CD8-positive, alpha-beta memory T cell (primary cell): ENCODE measurements around the gene SLC25A29. TPM values are rescaled to one million over a fixed set of nuclear protein-coding genes. Genes with fewer than 3 reads are reported as not detected.

Experiments used
- CTCF ChIA-PET: fragments of 350-600 bp; sonication (Branson Sonifier 250); formaldehyde crosslinking; loops from one replicate; lab custom pipeline; 2021; ENCODE audit warnings: antibody characterized with exemption; lab: Charles Lee
- POLR2A ChIA-PET: fragments of 350-600 bp; sonication (Branson Sonifier 250); formaldehyde crosslinking; loops from one replicate; lab custom pipeline; 2021; ENCODE audit warnings: antibody characterized with exemption; lab: Charles Lee
- DNase-seq, 5 donors: peaks; one replicate each; pipeline versions ENCODE4 v3.0.0 to v3.0.0-alpha.2; 2020 to 2022; ENCODE audit warnings: mixed read lengths in 1 of 5
- H3K27ac ChIP-seq: one replicate; pipeline ENCODE4 v1.7.0; 2013; ENCODE audit warnings: low read depth, mild to moderate bottlenecking, low read length, moderate library complexity
- H3K27me3 ChIP-seq: 2 replicates; pipeline ENCODE4 v1.7.0; 2013; ENCODE audit warnings: low read length, mild to moderate bottlenecking; ENCODE audit not compliant: insufficient read depth, poor library complexity, severe bottlenecking
- H3K36me3 ChIP-seq: 2 replicates; pipeline ENCODE4 v1.7.0; 2013; ENCODE audit warnings: mild to moderate bottlenecking, low read length, moderate library complexity; ENCODE audit not compliant: insufficient read depth
- H3K4me1 ChIP-seq: 2 replicates; pipeline ENCODE4 v1.7.0; 2013; ENCODE audit warnings: mild to moderate bottlenecking, low read length, moderate library complexity; ENCODE audit not compliant: insufficient read depth
- H3K4me3 ChIP-seq: 2 replicates; pipeline ENCODE4 v1.7.0; 2013; ENCODE audit warnings: mild to moderate bottlenecking, low read length
- H3K9me3 ChIP-seq: 2 replicates; pipeline ENCODE4 v1.7.0; 2013; ENCODE audit warnings: mild to moderate bottlenecking, low read length
- H3K27ac Mint-ChIP-seq, 8 donors: one replicate each; pipeline ENCODE4 v1.8.0; 2020 to 2021; ENCODE audit warnings: mixed read lengths in 8 of 8, mild to moderate bottlenecking in 6 of 8, inconsistent platforms in 3 of 8, moderate library complexity in 3 of 8
- H3K27me3 Mint-ChIP-seq, 2 donors: one replicate each; pipeline ENCODE4 v1.8.0; 2020 to 2021; ENCODE audit warnings: mixed read lengths in 2 of 2, mild to moderate bottlenecking in 1 of 2, moderate library complexity in 1 of 2
- H3K36me3 Mint-ChIP-seq, 3 donors: one replicate each; pipeline ENCODE4 v1.8.0; 2020 to 2021; ENCODE audit warnings: mixed read lengths in 3 of 3, inconsistent platforms in 1 of 3, mild to moderate bottlenecking in 1 of 3
- H3K4me1 Mint-ChIP-seq, 3 donors: one replicate each; pipeline ENCODE4 v1.8.0; 2020 to 2021; ENCODE audit warnings: mixed read lengths in 3 of 3, inconsistent platforms in 1 of 3, mild to moderate bottlenecking in 1 of 3
- H3K4me3 Mint-ChIP-seq, 7 donors: one replicate each; pipeline ENCODE4 v1.8.0; 2020 to 2021; ENCODE audit warnings: mixed read lengths in 7 of 7, mild to moderate bottlenecking in 6 of 7, moderate library complexity in 4 of 7, inconsistent platforms in 2 of 7
- H3K9me3 Mint-ChIP-seq, 5 donors: one replicate each; pipeline ENCODE4 v1.8.0; 2020 to 2022; ENCODE audit warnings: mixed read lengths in 5 of 5, mild to moderate bottlenecking in 3 of 5, moderate library complexity in 2 of 5, inconsistent platforms in 1 of 5
- polyA plus RNA-seq: library from polyadenylated mRNA; unstranded; fragments of 300-500 nt; fragmentation: Illumina TruSeq; gene quantifications from one replicate; pipeline ENCODE4 v1.2.3, GENCODE V29; 2021
- total RNA-seq, 2 experiments: library from RNA; stranded (reverse); gene quantifications; one replicate each; pipeline ENCODE4 v1.2.3, GENCODE V29; 2021

SLC25A29 gene
- total and polyA plus RNA-seq, 3 experiments from 2014 or later, result 7.0 to 10.5 (median 10.4) TPM

DNA sequence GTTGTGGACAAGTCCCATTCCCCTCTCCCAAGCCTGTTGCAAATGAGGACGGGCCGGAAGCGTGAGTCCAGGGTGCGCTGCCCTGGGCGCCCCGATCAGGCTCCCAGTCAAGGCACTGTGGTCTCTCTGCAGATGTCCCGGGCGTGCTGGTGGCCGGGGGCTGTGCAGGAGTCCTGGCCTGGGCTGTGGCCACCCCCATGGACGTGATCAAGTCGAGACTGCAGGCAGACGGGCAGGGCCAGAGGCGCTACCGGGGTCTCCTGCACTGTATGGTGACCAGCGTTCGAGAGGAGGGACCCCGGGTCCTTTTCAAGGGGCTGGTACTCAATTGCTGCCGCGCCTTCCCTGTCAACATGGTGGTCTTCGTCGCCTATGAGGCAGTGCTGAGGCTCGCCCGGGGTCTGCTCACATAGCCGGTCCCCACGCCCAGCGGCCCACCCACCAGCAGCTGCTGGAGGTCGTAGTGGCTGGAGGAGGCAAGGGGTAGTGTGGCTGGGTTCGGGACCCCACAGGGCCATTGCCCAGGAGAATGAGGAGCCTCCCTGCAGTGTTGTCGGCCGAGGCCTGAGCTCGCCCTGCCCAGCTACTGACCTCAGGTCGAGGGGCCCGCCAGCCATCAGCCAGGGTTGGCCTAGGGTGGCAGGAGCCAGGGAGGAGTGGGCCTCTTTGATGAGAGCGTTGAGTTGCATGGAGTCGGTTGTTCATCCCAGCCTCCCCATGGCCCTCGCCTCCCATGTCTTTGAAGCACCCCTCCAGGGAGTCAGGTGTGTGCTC is 23.2 kb upstream of the SLC25A29 start:
- CTCF ChIA-PET, result no interaction called here
- no peaks in the 10 kb centered on the region for H3K27me3 ChIP-seq
- Mint-ChIP-seq H3K27me3 (peaks cover 0 to 1% of the 10 kb centered on the region in 2 donors), H3K4me1 (no peaks in the 10 kb centered on the region), H3K36me3 (peaks cover 0 to 5% (median under 1%) of the 10 kb centered on the region in 3 donors), H3K9me3 (no peaks in the 10 kb centered on the region), H3K4me3 (no peak overlapping the region), H3K27ac (no peak overlapping the region)
- no peaks in the 10 kb centered on the region for H3K4me1 ChIP-seq
- no peak for DNase-seq
- no peak overlapping the region for H3K27ac ChIP-seq
- POLR2A ChIA-PET, result no interaction called here
- H3K4me3 ChIP-seq, result no peak overlapping the region
- no peaks in the 10 kb centered on the region for H3K36me3 ChIP-seq
- H3K9me3 ChIP-seq, result no peaks in the 10 kb centered on the region

- Histone ChIP-seq H3K27ac (no peak overlapping the region), H3K9me3 (no peaks in the 10 kb centered on the region), H3K36me3 (no peaks in the 10 kb centered on the region), H3K4me3 (no peak overlapping the region), H3K27me3 (no peaks in the 10 kb centered on the region), H3K4me1 (no peaks in the 10 kb centered on the region)
- peaks cover 0 to 1% of the 10 kb centered on the region in 2 donors for H3K27me3 Mint-ChIP-seq
- no peak overlapping the region for H3K4me3 Mint-ChIP-seq
- no peaks in the 10 kb centered on the region for H3K36me3 Mint-ChIP-seq
- ChIA-PET POLR2A (no interaction called here), CTCF (no interaction called here)
- H3K9me3 Mint-ChIP-seq, result no peaks in the 10 kb centered on the region
- DNase-seq, result no peak
- no peaks in the 10 kb centered on the region for H3K4me1 Mint-ChIP-seq
- no peak overlapping the region for H3K27ac Mint-ChIP-seq
Measured at GRCh38 chr14:100328495-100329163, 22.4 kb upstream of the SLC25A29 start.

DNA sequence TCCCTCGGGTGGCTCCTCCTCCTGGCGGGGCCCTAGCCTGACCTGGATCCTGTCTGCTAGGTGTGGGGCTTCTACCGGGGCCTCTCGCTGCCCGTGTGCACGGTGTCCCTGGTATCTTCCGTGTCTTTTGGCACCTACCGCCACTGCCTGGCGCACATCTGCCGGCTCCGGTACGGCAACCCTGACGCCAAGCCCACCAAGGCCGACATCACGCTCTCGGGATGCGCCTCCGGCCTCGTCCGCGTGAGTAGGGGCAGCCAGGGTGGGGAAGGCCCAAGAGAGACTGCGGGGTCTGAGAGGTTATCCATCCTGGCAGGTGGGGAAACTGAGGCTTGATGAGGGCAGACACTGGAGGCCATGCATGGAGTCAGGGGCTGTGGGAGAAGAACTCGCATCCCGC is 20.9 kb upstream of the SLC25A29 start:
- Histone ChIP-seq H3K27ac (no peak overlapping the region), H3K4me1 (no peaks in the 10 kb centered on the region), H3K27me3 (no peaks in the 10 kb centered on the region), H3K9me3 (no peaks in the 10 kb centered on the region), H3K36me3 (no peaks in the 10 kb centered on the region), H3K4me3 (no peak overlapping the region)
- Mint-ChIP-seq H3K9me3 (no peaks in the 10 kb centered on the region), H3K27ac (no peak overlapping the region), H3K36me3 (no peaks in the 10 kb centered on the region), H3K27me3 (peaks cover 0 to 1% of the 10 kb centered on the region in 2 donors), H3K4me3 (no peak overlapping the region), H3K4me1 (no peaks in the 10 kb centered on the region)
- CTCF ChIA-PET, result interaction anchor here (0.6 kb wide), 1 partner anchor 105 kb away, joined by 3 read pairs; no protein-coding TSS in a partner anchor
- DNase-seq, result no peak
- POLR2A ChIA-PET, result no interaction called here

DNA sequence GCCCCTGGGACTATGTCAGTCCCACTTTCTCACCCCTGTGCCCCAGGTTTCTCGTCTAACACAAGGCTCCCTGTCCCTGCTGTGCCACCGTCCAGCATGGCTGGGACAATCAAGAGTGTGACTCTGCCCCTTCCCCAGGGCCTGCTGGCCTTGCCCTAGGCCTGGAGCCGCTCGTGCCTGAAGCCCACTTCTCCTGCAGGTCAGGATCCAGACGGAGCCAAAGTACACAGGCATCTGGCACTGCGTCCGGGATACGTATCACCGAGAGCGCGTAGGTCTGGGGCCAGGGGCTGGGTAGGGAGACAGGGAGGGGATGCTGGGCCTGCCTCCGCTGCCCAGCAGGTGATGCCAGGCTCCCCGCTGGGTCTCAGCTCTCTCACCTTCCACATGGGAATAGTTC is 19.7 kb upstream of the SLC25A29 start:
- Histone ChIP-seq H3K27me3 (no peaks in the 10 kb centered on the region), H3K27ac (no peak overlapping the region), H3K36me3 (no peaks in the 10 kb centered on the region), H3K4me1 (no peaks in the 10 kb centered on the region), H3K9me3 (no peaks in the 10 kb centered on the region), H3K4me3 (no peak overlapping the region)
- no peak overlapping the region for H3K27ac Mint-ChIP-seq
- CTCF ChIA-PET, result no interaction called here
- no peaks in the 10 kb centered on the region for H3K36me3 Mint-ChIP-seq
- no peaks in the 10 kb centered on the region for H3K4me1 Mint-ChIP-seq
- POLR2A ChIA-PET, result no interaction called here
- peaks cover 0 to 3% of the 10 kb centered on the region in 2 donors for H3K27me3 Mint-ChIP-seq
- no peaks in the 10 kb centered on the region for H3K9me3 Mint-ChIP-seq
- DNase-seq, result no peak
- no peak overlapping the region for H3K4me3 Mint-ChIP-seq

DNA sequence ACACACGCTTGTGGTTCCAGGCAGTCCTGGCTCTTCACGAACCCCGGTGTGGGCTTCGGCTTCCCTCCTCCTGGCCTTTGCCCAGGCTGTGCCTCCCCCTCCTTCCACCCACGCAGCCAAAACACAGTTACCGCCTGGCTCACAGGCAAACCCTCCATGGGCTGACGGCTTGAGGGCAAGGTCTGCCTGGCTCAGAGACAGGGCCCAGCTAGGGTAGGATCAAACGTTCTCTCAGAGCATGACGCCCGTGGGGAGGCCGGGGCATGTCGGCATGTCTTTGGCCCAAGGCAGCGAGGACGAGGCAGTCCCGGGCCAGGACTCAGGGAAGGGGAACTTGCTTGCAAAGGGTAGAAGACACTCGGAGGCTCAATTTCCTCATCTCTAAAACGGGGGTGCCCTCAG is 19.0 kb upstream of the SLC25A29 start:
- ChIA-PET CTCF (no interaction called here), POLR2A (no interaction called here)
- no peak overlapping the region for H3K27ac ChIP-seq
- no peak overlapping the region for H3K4me3 ChIP-seq
- no peaks in the 10 kb centered on the region for H3K36me3 Mint-ChIP-seq
- H3K27me3 ChIP-seq, result no peaks in the 10 kb centered on the region
- H3K9me3 Mint-ChIP-seq, result no peaks in the 10 kb centered on the region
- no peak overlapping the region for H3K4me3 Mint-ChIP-seq
- H3K9me3 ChIP-seq, result no peaks in the 10 kb centered on the region
- H3K36me3 ChIP-seq, result no peaks in the 10 kb centered on the region
- no peaks in the 10 kb centered on the region for H3K4me1 Mint-ChIP-seq
- DNase-seq, result no peak
- peaks cover 0 to 3% of the 10 kb centered on the region in 2 donors for H3K27me3 Mint-ChIP-seq
- no peak overlapping the region for H3K27ac Mint-ChIP-seq
- no peaks in the 10 kb centered on the region for H3K4me1 ChIP-seq

DNA sequence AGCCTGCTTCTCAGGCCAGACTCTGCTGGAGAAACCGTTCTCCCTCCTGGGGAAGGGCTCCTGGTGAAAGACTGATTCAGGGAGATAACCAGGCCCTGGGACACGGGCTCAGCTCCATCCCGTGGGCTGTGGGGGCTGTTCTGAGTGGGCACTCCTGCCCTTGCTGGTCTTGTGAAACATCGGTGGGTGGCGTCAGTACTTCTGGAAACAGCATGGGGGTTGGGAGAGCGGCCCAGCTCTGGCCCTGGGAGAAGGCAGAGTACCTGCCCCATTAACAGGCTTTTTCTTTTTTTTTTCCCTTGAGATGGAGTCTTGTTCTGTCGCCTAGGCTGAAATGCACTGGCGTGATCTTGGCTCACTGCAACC is 17.7 kb upstream of the SLC25A29 start:
- Mint-ChIP-seq H3K27ac (peak overlapping the region in 1 of 8 donors; percentile 54), H3K9me3 (no peaks in the 10 kb centered on the region), H3K27me3 (peaks cover 0 to 3% of the 10 kb centered on the region in 2 donors), H3K4me3 (no peak overlapping the region), H3K36me3 (no peaks in the 10 kb centered on the region), H3K4me1 (peaks cover 0 to 5% (median 1%) of the 10 kb centered on the region in 3 donors)
- POLR2A ChIA-PET, result no interaction called here
- CTCF ChIA-PET, result interaction anchor here (0.8 kb wide), 1 partner anchor 38 kb away, joined by 3 read pairs; no protein-coding TSS in a partner anchor
- H3K36me3 ChIP-seq, result no peaks in the 10 kb centered on the region
- no peak for DNase-seq
- no peak overlapping the region for H3K4me3 ChIP-seq
- no peaks in the 10 kb centered on the region for H3K9me3 ChIP-seq
- no peaks in the 10 kb centered on the region for H3K4me1 ChIP-seq
- H3K27ac ChIP-seq, result no peak overlapping the region
- H3K27me3 ChIP-seq, result no peaks in the 10 kb centered on the region

DNA sequence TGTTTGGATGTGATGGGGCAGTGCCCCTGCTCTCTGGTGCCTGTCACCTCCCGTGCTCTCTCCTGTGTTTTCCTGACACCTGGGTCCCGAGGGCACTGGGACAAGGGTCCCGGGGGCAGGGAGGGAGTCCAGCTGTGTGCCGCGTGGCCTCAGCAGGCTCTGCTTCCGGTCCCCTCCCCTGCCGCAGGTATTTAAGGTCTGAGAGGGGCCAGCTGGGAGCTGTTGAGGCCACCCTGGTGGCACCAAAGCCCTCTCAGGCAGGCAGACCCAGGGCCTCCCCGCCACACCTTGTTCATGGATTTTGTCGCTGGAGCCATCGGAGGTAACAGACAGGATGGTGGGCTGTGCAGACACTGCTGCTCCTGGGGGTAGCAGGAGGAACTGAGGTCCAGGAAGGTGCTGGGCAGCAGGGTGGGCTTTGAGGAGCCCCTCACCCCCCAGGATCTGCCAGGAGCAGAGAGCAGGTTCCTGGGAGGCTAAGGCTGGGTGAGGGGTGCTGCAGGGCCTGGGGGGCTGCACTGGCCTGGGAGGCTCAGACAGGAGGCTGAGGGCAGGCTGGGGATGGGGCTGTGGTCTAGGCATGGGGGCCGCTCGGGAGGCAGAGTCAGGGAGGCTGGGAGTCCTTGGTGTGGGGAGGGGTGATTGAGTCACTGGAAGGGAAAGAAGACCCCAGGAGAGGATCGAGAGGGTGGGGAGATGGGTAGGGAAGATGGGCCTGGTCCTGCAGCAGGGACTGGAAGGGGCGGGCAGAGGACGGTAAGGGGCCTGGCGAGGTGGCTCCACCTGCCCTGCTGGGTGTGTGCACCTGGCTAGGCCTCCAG is 17.1 kb upstream of the SLC25A29 start, which contains the start of gene SLC25A47:
SLC25A47 (plus strand) TSS at position 219 of the 821 bp plus-strand sequence; CDS start at position 295, 76 bp downstream.
- H3K27me3 ChIP-seq, result no peaks in the 10 kb centered on the region
- peaks cover 0 to 3% of the 10 kb centered on the region in 2 donors for H3K27me3 Mint-ChIP-seq
- H3K4me1 Mint-ChIP-seq, result peaks cover 0 to 5% (median 1%) of the 10 kb centered on the region in 3 donors
- peak within 1 kb of the TSS in 1 of 8 donors; percentile 54 for H3K27ac Mint-ChIP-seq
- no peaks in the 10 kb centered on the region for H3K4me1 ChIP-seq
- DNase-seq, result no peak
- H3K4me3 Mint-ChIP-seq, result no peak within 1 kb of the TSS
- H3K9me3 Mint-ChIP-seq, result no peaks in the 10 kb centered on the region
- CTCF ChIA-PET, result interaction anchor here (0.8 kb wide), 1 partner anchor 37 kb away, joined by 3 read pairs; no protein-coding TSS in a partner anchor
- H3K27ac ChIP-seq, result no peak within 1 kb of the TSS
- POLR2A ChIA-PET, result no interaction called here
- H3K9me3 ChIP-seq, result no peaks in the 10 kb centered on the region
- H3K36me3 Mint-ChIP-seq, result no peaks in the 10 kb centered on the region
- H3K36me3 ChIP-seq, result no peaks in the 10 kb centered on the region
- no peak within 1 kb of the TSS for H3K4me3 ChIP-seq
